Uterus (tissue), 2 donors: ENCODE measurements around the gene PLPP4.

Experiments
- POLR2A ChIP-seq, 2 donors: fragments of 450-650 bp; IDR thresholded peaks; one replicate each; pipeline ENCODE4 v1.6.1; 2016; ENCODE audit warnings: antibody characterized with exemption in 2 of 2, mild to moderate bottlenecking in 1 of 2, moderate library complexity in 1 of 2
- TF ChIP-seq, protein P1 (sequence below), 4 experiments: fragments of 200-600 bp in 2 of 4; fragments of 450-650 bp in 2 of 4; sonication (generic) in 2 of 4; IDR thresholded peaks; one replicate each; pipeline ENCODE4 v1.5.1; 2016 to 2019; ENCODE audit warnings: antibody characterized with exemption in 4 of 4, mild to moderate bottlenecking in 2 of 4, moderate library complexity in 1 of 4

- TF ChIP-seq, protein P1, sequence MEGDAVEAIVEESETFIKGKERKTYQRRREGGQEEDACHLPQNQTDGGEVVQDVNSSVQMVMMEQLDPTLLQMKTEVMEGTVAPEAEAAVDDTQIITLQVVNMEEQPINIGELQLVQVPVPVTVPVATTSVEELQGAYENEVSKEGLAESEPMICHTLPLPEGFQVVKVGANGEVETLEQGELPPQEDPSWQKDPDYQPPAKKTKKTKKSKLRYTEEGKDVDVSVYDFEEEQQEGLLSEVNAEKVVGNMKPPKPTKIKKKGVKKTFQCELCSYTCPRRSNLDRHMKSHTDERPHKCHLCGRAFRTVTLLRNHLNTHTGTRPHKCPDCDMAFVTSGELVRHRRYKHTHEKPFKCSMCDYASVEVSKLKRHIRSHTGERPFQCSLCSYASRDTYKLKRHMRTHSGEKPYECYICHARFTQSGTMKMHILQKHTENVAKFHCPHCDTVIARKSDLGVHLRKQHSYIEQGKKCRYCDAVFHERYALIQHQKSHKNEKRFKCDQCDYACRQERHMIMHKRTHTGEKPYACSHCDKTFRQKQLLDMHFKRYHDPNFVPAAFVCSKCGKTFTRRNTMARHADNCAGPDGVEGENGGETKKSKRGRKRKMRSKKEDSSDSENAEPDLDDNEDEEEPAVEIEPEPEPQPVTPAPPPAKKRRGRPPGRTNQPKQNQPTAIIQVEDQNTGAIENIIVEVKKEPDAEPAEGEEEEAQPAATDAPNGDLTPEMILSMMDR (IDR thresholded peaks at IDR 0.05) = no peak
- TF ChIP-seq POLR2A (IDR thresholded peaks at IDR 0.05) = no peak
Measured at GRCh38 chr10:120632047-120632446, 175.0 kb downstream of the PLPP4 start.
